Keratinocyte (primary cell): ENCODE results near the gene TIMP2. TPM values are rescaled to one million over a fixed set of nuclear protein-coding genes. Genes with fewer than 3 reads are reported as not detected.

Source experiments
- DNase-seq: peaks from one replicate; pipeline ENCODE4 v3.0.0-alpha.2; 2011; ENCODE audit warnings: low read depth, missing footprints, low spot score
- FAIRE-seq: peaks from 2 replicates; lab custom pipeline; 2011; peaks lifted over from hg19 to GRCh38; lab: Jason Lieb, UNC
- H2AFZ ChIP-seq: 2 replicates; pipeline ENCODE4 v1.6.0; 2012; ENCODE audit warnings: low read length, control low read depth, inconsistent platforms; ENCODE audit not compliant: control insufficient read depth
- H3K27ac ChIP-seq: 2 replicates; pipeline ENCODE4 v1.5.1; 2011; ENCODE audit warnings: low read length; ENCODE audit not compliant: control insufficient read depth, insufficient read depth
- H3K27me3 ChIP-seq: 3 replicates; pipeline ENCODE4 v1.6.0; 2011; ENCODE audit warnings: low read length; ENCODE audit not compliant: control insufficient read depth, insufficient read depth; ENCODE audit errors: extremely low read depth
- H3K36me3 ChIP-seq, 2 experiments: 2 replicates in 1 of 2; 3 replicates in 1 of 2; pipeline ENCODE4 v1.5.1; 2011; ENCODE audit warnings: low read length in 2 of 2, mild to moderate bottlenecking in 1 of 2; ENCODE audit not compliant: control insufficient read depth in 2 of 2, insufficient read depth in 2 of 2; ENCODE audit errors: extremely low read depth in 1 of 2
- H3K4me1 ChIP-seq: 3 replicates; pipeline ENCODE4 v1.5.1; 2011; ENCODE audit warnings: low read length; ENCODE audit not compliant: control insufficient read depth, insufficient read depth; ENCODE audit errors: extremely low read depth
- H3K4me2 ChIP-seq: 3 replicates; pipeline ENCODE4 v1.6.0; 2011; ENCODE audit warnings: low read depth, low read length; ENCODE audit not compliant: control insufficient read depth, insufficient read depth; ENCODE audit errors: extremely low read depth
- H3K4me3 ChIP-seq, 3 experiments: fragments of 200-600 bp in 1 of 3; sonication (generic) in 1 of 3; 2 replicates in 2 of 3; 3 replicates in 1 of 3; pipeline ENCODE4 v1.5.1; 2011 to 2016; ENCODE audit warnings: low read length in 3 of 3, mild to moderate bottlenecking in 3 of 3, control low read depth in 2 of 3, inconsistent platforms in 1 of 3, low read depth in 1 of 3, mixed read lengths in 1 of 3, mixed run types in 1 of 3, moderate library complexity in 1 of 3; ENCODE audit not compliant: control insufficient read depth in 2 of 3, insufficient read depth in 2 of 3; ENCODE audit errors: extremely low read depth in 1 of 3
- H3K79me2 ChIP-seq: 2 replicates; pipeline ENCODE4 v1.6.0; 2012; ENCODE audit warnings: low read length; ENCODE audit not compliant: control insufficient read depth, insufficient read depth
- H3K9ac ChIP-seq: 3 replicates; pipeline ENCODE4 v1.6.0; 2011; ENCODE audit warnings: low read length; ENCODE audit not compliant: control insufficient read depth, insufficient read depth; ENCODE audit errors: extremely low read depth
- H3K9me1 ChIP-seq: 3 replicates; pipeline ENCODE4 v1.6.0; 2011; ENCODE audit warnings: low read length; ENCODE audit not compliant: control insufficient read depth, insufficient read depth; ENCODE audit errors: extremely low read depth
- H3K9me3 ChIP-seq: 2 replicates; pipeline ENCODE4 v1.5.1; 2012; ENCODE audit warnings: low read depth, low read length; ENCODE audit not compliant: control insufficient read depth
- H4K20me1 ChIP-seq: 3 replicates; pipeline ENCODE4 v1.6.0; 2011; ENCODE audit warnings: low read length; ENCODE audit not compliant: control insufficient read depth, insufficient read depth; ENCODE audit errors: extremely low read depth
- CTCF ChIP-seq, 3 experiments: IDR thresholded peaks in 1 of 3; conservative IDR thresholded peaks in 1 of 3; optimal IDR thresholded peaks in 1 of 3; 2 replicates in 2 of 3; 3 replicates in 1 of 3; pipeline versions ENCODE3 to v1.5.1; 2011; ENCODE audit warnings: low read length in 3 of 3, mild to moderate bottlenecking in 3 of 3, moderate library complexity in 2 of 3, control low read depth in 1 of 3, inconsistent platforms in 1 of 3; ENCODE audit not compliant: insufficient read depth in 2 of 3; ENCODE audit errors: extremely low read depth in 1 of 3
- EZH2 ChIP-seq: IDR thresholded peaks from one replicate; pipeline ENCODE4 v1.6.1; 2012; ENCODE audit warnings: inconsistent platforms, mild to moderate bottlenecking, low read length, moderate library complexity
- dilution Hi-C: fragments of 300-500 bp; cut with MboI; formaldehyde crosslinking; loops from one replicate; pipeline ENCODE4 v1.7.0; 2020; ENCODE audit warnings: low sequenced_read_pairs; ENCODE audit not compliant: extremely low pct_ligation_motif_present
- polyA plus RNA-seq, 5 experiments: library from polyadenylated mRNA; depleted of rRNA in 3 of 5; stranded (reverse) in 3 of 5; stranded (forward) in 1 of 5; unstranded in 1 of 5; fragments of >200 nt; gene quantifications; 1 replicate in 1 of 5; 2 replicates in 3 of 5; 3 replicates in 1 of 5; pipeline versions ENCODE4 v1.2.1 to v1.2.3, GENCODE V29; 2011 to 2012; ENCODE audit warnings: missing spikeins in 2 of 5, low read depth in 1 of 5, low replicate concordance in 1 of 5

The TIMP2 gene
- polyA plus RNA-seq, 1 donor (not counting 4 experiments of a cell fraction or from before 2014, with no cell fraction given), result 1.2 TPM

- Histone ChIP-seq H3K79me2 (no peaks in the 10 kb centered on the region), H2AFZ (no peak overlapping the region), H3K4me2 (no peak overlapping the region), H3K4me1 (no peaks in the 10 kb centered on the region), H4K20me1 (no peaks in the 10 kb centered on the region), H3K36me3 (no peaks in the 10 kb centered on the region), H3K27ac (no peak overlapping the region), H3K4me3 (no peak overlapping the region), H3K9ac (no peak overlapping the region), H3K9me3 (no peaks in the 10 kb centered on the region), H3K27me3 (no peaks in the 10 kb centered on the region), H3K9me1 (no peaks in the 10 kb centered on the region)
- TF ChIP-seq EZH2, result no peak
- no peak for TF ChIP-seq CTCF (optimal IDR thresholded peaks at IDR 0.05 in 1 of 3, IDR thresholded peaks at IDR 0.05 in 1 of 3, conservative IDR thresholded peaks at IDR 0.05 in 1 of 3; ENCODE audit: extremely low read depth in 1 of 3, insufficient read depth in 2 of 3, low read length in 3 of 3)
- no peak for FAIRE-seq
- no peak for DNase-seq
- dilution Hi-C loops, result no loop called here
These were observed 78.1 kb downstream of the TIMP2 start for GRCh38 chr17:78847052-78847451.

- no peak overlapping the region for H3K9ac ChIP-seq
- no peak for DNase-seq
- H4K20me1 ChIP-seq, result no peaks in the 10 kb centered on the region
- H3K27me3 ChIP-seq, result no peaks in the 10 kb centered on the region
- TF ChIP-seq EZH2 (no peak), CTCF (optimal IDR thresholded peaks at IDR 0.05 in 1 of 3, IDR thresholded peaks at IDR 0.05 in 1 of 3, conservative IDR thresholded peaks at IDR 0.05 in 1 of 3; ENCODE audit: extremely low read depth in 1 of 3, insufficient read depth in 2 of 3, low read length in 3 of 3) (no peak)
- H3K9me3 ChIP-seq, result no peaks in the 10 kb centered on the region
- no peak overlapping the region for H3K27ac ChIP-seq
- no peak overlapping the region for H3K4me3 ChIP-seq
- dilution Hi-C loops, result no loop called here
- no peaks in the 10 kb centered on the region for H3K36me3 ChIP-seq
- no peak overlapping the region for H3K4me2 ChIP-seq
- no peak overlapping the region for H2AFZ ChIP-seq
- no peak for FAIRE-seq
- H3K9me1 ChIP-seq, result no peaks in the 10 kb centered on the region
- H3K79me2 ChIP-seq, result peaks cover 10% of the 10 kb centered on the region
- H3K4me1 ChIP-seq, result peaks cover 6% of the 10 kb centered on the region
These were observed 80.7 kb downstream of the TIMP2 start for GRCh38 chr17:78844301-78845005.
